Upper lobe of right lung (tissue), 1 donor: Measurements from ENCODE around the gene STK39. TPM values are rescaled to one million over a fixed set of nuclear protein-coding genes. Genes with fewer than 3 reads are reported as not detected.

Source experiments
- ATAC-seq: fragments of 200-7000 bp; cut with Tn5 transposase; one replicate; pipeline ENCODE4 v1.9.1; 2020; ENCODE audit warnings: mild to moderate bottlenecking, moderate library complexity
- DNase-seq: peaks from one replicate; pipeline ENCODE4 v3.0.0-alpha.2; 2020
- H3K27ac ChIP-seq: fragments of 200-600 bp; one replicate; pipeline ENCODE4 v1.8.0; 2022
- H3K27me3 ChIP-seq: fragments of 200-600 bp; one replicate; pipeline ENCODE4 v1.8.0; 2022; ENCODE audit warnings: mild to moderate bottlenecking
- H3K36me3 ChIP-seq: fragments of 200-600 bp; one replicate; pipeline ENCODE4 v1.8.0; 2022
- H3K4me1 ChIP-seq: fragments of 200-600 bp; one replicate; pipeline ENCODE4 v1.8.0; 2022
- H3K4me3 ChIP-seq: fragments of 200-600 bp; one replicate; pipeline ENCODE4 v1.8.0; 2022; ENCODE audit warnings: mild to moderate bottlenecking
- H3K9me3 ChIP-seq: fragments of 200-600 bp; one replicate; pipeline ENCODE4 v1.8.0; 2022
- intact Hi-C: fragments of 100-400 bp; cut with DNase I; formaldehyde crosslinking; loops from one replicate; pipeline ENCODE4 v1.11.0; 2022
- total RNA-seq: library from RNA; stranded (reverse); fragmentation: NEBNext Ultra II Directional; extraction: Animal tissue kit (Norgen Biotek cat#: 25700); gene quantifications from one replicate; pipeline ENCODE4 v1.2.1, GENCODE V29; 2021
- TF ChIP-seq, protein P1 (sequence below): fragments of 200-600 bp; IDR thresholded peaks from one replicate; pipeline ENCODE4 v1.8.0; 2022; ENCODE audit warnings: antibody characterized with exemption
- donor health status: DM: no; HTN: yes; CAD: no; lungs with severe emphysema.

Gene STK39
- total RNA-seq, 1 donor from 2014 or later, result 13.2 TPM

DNA sequence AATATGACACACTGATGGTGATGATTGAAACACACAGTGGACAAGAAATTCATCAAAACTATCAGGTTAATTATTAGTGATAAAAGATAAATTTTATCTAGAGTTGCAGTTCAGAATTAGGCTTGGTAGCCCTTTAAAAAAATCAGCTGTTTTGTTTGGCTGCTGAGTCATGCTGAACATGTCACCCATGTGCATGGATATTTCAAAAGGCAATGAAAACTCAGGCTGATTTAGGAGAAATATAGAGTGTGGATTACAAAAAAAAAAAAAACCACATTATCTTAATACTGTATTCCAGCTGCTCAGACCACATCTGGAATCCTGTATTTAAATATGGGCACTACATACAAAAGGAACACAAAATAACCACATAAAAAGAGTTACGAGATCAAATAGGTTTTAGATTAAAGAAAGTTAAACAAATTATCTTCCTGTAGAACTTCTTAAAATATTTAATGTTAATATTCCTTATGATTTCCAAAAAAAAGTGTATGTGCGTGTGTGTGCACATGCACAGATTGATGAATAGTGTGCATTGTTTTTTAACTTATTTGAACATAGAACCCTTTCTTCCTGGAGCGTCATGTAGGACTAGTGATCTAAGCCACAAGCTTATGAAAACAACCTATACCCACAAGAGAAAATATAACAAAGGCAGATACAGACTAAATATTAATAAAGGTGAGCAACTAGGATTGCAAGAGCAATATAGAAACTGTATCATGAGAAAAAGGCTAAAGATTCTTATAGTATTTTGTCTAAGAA is 186.2 kb downstream of the STK39 start:
- Histone ChIP-seq H3K27ac (no peak overlapping the region), H3K9me3 (no peaks in the 10 kb centered on the region), H3K36me3 (peaks cover 11% of the 10 kb centered on the region), H3K4me3 (no peak overlapping the region), H3K27me3 (no peaks in the 10 kb centered on the region), H3K4me1 (no peaks in the 10 kb centered on the region)
- TF ChIP-seq, protein P1, sequence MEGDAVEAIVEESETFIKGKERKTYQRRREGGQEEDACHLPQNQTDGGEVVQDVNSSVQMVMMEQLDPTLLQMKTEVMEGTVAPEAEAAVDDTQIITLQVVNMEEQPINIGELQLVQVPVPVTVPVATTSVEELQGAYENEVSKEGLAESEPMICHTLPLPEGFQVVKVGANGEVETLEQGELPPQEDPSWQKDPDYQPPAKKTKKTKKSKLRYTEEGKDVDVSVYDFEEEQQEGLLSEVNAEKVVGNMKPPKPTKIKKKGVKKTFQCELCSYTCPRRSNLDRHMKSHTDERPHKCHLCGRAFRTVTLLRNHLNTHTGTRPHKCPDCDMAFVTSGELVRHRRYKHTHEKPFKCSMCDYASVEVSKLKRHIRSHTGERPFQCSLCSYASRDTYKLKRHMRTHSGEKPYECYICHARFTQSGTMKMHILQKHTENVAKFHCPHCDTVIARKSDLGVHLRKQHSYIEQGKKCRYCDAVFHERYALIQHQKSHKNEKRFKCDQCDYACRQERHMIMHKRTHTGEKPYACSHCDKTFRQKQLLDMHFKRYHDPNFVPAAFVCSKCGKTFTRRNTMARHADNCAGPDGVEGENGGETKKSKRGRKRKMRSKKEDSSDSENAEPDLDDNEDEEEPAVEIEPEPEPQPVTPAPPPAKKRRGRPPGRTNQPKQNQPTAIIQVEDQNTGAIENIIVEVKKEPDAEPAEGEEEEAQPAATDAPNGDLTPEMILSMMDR, result no peak
- ATAC-seq (no peak), DNase-seq (no peak)
- intact Hi-C loops, result no loop called here

DNA sequence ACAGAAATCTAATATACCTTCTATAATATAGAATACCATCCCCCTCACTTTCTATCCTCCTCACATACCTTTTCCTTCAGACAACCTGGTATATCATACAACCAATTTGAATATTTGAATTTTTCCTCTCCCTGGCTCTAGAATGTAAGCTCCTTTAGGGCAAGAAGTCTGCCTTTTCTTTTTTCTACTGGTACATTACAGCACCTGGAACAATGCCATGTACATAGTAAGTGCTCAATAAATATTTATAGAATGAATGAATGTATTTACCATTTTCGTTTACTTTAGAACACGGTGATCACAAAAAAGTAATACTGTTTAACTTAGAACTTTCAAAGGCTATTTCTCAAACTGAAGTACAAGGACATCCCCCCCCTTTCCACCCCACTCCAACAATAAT is 187.6 kb downstream of the STK39 start:
- Histone ChIP-seq H3K27ac (no peak overlapping the region), H3K27me3 (no peaks in the 10 kb centered on the region), H3K4me1 (no peaks in the 10 kb centered on the region), H3K36me3 (peaks cover 11% of the 10 kb centered on the region), H3K4me3 (no peak overlapping the region), H3K9me3 (no peaks in the 10 kb centered on the region)
- DNase-seq, result no peak
- intact Hi-C loops, result no loop called here
- no peak for ATAC-seq
- TF ChIP-seq, protein P1, result no peak

DNA sequence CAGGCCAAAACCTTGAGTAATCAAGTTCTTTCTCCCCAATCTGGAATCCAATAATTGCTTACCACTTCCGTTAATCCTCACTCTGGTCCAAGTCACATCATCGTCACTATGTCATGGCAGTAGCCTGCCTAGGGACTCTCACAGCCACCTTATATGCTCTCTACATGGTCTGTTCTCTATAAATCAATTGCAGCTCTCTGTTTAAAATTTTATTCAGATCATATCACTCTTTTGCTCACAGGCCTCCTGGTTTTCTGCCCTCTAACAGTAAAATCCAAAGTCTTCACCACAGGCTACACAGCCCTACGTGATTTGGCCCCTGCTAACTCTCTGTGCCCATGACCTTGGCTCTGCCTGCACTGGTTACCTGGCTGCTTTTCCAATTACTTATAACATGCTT is 188.7 kb downstream of the STK39 start:
- ATAC-seq, result no peak
- H3K36me3 ChIP-seq, result peaks cover 11% of the 10 kb centered on the region
- no peaks in the 10 kb centered on the region for H3K4me1 ChIP-seq
- H3K27ac ChIP-seq, result no peak overlapping the region
- H3K27me3 ChIP-seq, result no peaks in the 10 kb centered on the region
- TF ChIP-seq, protein P1, result no peak
- intact Hi-C loops, result no loop called here
- H3K4me3 ChIP-seq, result no peak overlapping the region
- DNase-seq, result no peak
- no peaks in the 10 kb centered on the region for H3K9me3 ChIP-seq

DNA sequence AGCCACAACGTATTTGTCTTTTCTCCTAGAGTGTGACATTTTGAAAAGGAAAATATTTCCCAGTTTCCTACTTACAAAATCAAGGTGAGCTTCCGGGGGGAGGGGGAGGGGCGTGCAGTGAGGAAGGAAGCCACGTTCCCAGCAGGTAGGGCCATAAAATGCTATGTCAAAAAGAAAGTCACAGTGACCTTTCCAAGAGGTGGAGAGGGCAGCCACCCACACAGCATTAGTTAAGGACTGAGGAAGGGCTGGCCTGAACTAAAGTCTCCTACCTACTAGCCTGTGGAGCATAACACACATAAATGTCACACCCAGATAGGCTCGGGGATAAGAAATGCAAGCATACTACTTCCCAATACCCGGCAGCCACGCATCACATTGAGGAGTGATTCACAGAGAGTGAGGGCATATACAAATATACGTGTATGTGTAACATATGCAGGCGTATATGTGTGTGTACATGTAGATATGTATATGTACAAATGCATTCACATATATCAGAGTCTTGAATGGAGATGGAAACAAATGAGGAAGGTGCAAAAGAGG is 191.1 kb downstream of the STK39 start:
- Histone ChIP-seq H3K36me3 (no peaks in the 10 kb centered on the region), H3K27me3 (no peaks in the 10 kb centered on the region), H3K4me1 (no peaks in the 10 kb centered on the region), H3K9me3 (no peaks in the 10 kb centered on the region), H3K4me3 (no peak overlapping the region), H3K27ac (no peak overlapping the region)
- intact Hi-C loops, result no loop called here
- TF ChIP-seq, protein P1, result no peak
- DNase-seq, result no peak
- no peak for ATAC-seq

DNA sequence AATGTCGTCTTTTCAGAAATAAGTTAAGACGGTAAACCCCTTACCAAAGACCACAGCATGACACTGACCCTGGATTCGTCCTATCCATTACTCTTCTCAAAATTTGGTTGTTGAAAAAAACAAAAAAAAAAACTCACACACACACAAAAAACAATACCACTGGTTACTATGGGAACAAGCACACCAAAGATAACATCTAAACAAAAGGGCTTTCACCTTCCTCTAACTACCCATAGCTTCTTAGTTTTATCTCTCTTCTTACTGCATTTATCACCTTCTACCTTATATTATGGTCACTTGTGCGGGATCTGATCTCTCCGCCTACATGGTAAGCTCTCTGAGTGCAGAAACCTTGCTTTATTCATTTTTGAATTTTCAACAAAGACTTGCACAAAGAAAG is 192.7 kb downstream of the STK39 start:
- no peak overlapping the region for H3K27ac ChIP-seq
- ATAC-seq, result no peak
- no peak for DNase-seq
- TF ChIP-seq, protein P1, result no peak
- H3K4me3 ChIP-seq, result no peak overlapping the region
- no peaks in the 10 kb centered on the region for H3K27me3 ChIP-seq
- no peaks in the 10 kb centered on the region for H3K9me3 ChIP-seq
- no peaks in the 10 kb centered on the region for H3K4me1 ChIP-seq
- intact Hi-C loops, result no loop called here
- no peaks in the 10 kb centered on the region for H3K36me3 ChIP-seq
